Measurements from ENCODE around the gene SLX4IP. TPM values are rescaled to one million over a fixed set of nuclear protein-coding genes. Genes with fewer than 3 reads are reported as not detected.

Gene SLX4IP
- polyA plus RNA-seq, 3 donors: 0.76 to 2.5 (median 1.1) TPM

- Histone ChIP-seq H3K79me2 (ENCODE audit: insufficient read depth, low read length) (peaks cover 55% of the 10 kb centered on the region), H4K20me1 (ENCODE audit: insufficient read depth, low read length) (no peaks in the 10 kb centered on the region), H3K4me2 (replicated peaks; ENCODE audit: extremely low read depth, low read length, poor library complexity, severe bottlenecking) (no peak overlapping the region), H3K4me1 (ENCODE audit: control insufficient read depth in 1 of 2, insufficient read depth in 2 of 2, low read length in 2 of 2) (peaks cover 5 to 15% of the 10 kb centered on the region in 2 donors), H3K27ac (ENCODE audit: low read depth in 1 of 2, low read length in 2 of 2) (no peak overlapping the region), H3K4me3 (replicated peaks in 1 of 3; ENCODE audit: low read depth in 2 of 3, low read length in 3 of 3) (no peak overlapping the region), H3K9ac (ENCODE audit: insufficient read depth, low read length, poor library complexity, severe bottlenecking) (no peak overlapping the region), H3K36me3 (replicated peaks in 1 of 2; ENCODE audit: control insufficient read depth in 1 of 2, insufficient read depth in 2 of 2, low read length in 2 of 2) (peaks cover 0 to 5% of the 10 kb centered on the region in 2 donors), H3K27me3 (ENCODE audit: control insufficient read depth in 2 of 2, insufficient read depth in 2 of 2, low read length in 2 of 2) (no peaks in the 10 kb centered on the region), H2AFZ (ENCODE audit: insufficient read depth, low read depth, low read length, poor library complexity, severe bottlenecking) (no peak overlapping the region), H3K9me3 (replicated peaks in 1 of 2; ENCODE audit: control insufficient read depth in 1 of 2, insufficient read depth in 1 of 2, low read length in 2 of 2) (no peaks in the 10 kb centered on the region)
- peaks cover 0 to 2% (median 0%) of the 10 kb centered on the region in 7 donors for H3K9me3 Mint-ChIP-seq
- peaks cover 24% of the 10 kb centered on the region for H3K4me1 Mint-ChIP-seq
- WGBS (ENCODE audit: insufficient coverage): 90% methylated on average over 2 of the region's 4 CpGs
- TF ChIP-seq, protein P1, sequence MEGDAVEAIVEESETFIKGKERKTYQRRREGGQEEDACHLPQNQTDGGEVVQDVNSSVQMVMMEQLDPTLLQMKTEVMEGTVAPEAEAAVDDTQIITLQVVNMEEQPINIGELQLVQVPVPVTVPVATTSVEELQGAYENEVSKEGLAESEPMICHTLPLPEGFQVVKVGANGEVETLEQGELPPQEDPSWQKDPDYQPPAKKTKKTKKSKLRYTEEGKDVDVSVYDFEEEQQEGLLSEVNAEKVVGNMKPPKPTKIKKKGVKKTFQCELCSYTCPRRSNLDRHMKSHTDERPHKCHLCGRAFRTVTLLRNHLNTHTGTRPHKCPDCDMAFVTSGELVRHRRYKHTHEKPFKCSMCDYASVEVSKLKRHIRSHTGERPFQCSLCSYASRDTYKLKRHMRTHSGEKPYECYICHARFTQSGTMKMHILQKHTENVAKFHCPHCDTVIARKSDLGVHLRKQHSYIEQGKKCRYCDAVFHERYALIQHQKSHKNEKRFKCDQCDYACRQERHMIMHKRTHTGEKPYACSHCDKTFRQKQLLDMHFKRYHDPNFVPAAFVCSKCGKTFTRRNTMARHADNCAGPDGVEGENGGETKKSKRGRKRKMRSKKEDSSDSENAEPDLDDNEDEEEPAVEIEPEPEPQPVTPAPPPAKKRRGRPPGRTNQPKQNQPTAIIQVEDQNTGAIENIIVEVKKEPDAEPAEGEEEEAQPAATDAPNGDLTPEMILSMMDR (IDR thresholded peaks at IDR 0.05): no peak
- intact Hi-C loops (cut with micrococcal nuclease): no loop called here
- H3K27ac Mint-ChIP-seq: no peak overlapping the region
- no peak overlapping the region for H3K4me3 Mint-ChIP-seq
- no peak for DNase-seq
- peaks cover 3 to 9% of the 10 kb centered on the region in 2 donors for H3K36me3 Mint-ChIP-seq
- H3K27me3 Mint-ChIP-seq (ENCODE audit: low read depth in 3 of 3): peaks cover 0 to 1% (median 0%) of the 10 kb centered on the region in 3 donors
Observed at GRCh38 chr20:10445758-10446157, 10.7 kb downstream of the SLX4IP start.

DNA sequence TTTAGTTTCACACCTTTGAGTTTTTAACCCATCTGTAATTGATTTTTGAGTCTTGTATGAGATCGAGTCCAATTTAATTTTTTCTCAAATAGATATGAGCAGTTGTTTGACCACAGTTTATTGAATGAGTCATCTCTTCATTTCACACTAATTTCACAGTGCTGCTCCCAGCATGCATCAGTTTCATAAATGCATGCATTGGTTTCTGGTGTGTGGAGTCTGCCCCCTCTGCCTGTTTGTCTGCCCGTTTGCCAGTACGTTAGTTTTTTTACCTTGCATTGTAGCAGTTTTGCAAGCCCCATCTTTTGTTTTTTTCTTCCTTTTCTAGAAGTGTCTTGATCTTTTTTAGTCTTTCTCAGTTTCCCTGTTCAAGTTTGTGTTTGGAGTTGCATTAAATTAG, 11.9 kb downstream of the SLX4IP start:
- intact Hi-C loops (cut with micrococcal nuclease): no loop called here
- Histone ChIP-seq H2AFZ (ENCODE audit: insufficient read depth, low read depth, low read length, poor library complexity, severe bottlenecking) (peak overlapping the region; percentile 1), H3K9ac (ENCODE audit: insufficient read depth, low read length, poor library complexity, severe bottlenecking) (no peak overlapping the region), H3K4me2 (replicated peaks; ENCODE audit: extremely low read depth, low read length, poor library complexity, severe bottlenecking) (peak overlapping the region; percentile 57), H3K9me3 (replicated peaks in 1 of 2; ENCODE audit: control insufficient read depth in 1 of 2, insufficient read depth in 1 of 2, low read length in 2 of 2) (no peaks in the 10 kb centered on the region), H3K27me3 (ENCODE audit: control insufficient read depth in 2 of 2, insufficient read depth in 2 of 2, low read length in 2 of 2) (no peaks in the 10 kb centered on the region), H3K4me1 (ENCODE audit: control insufficient read depth in 1 of 2, insufficient read depth in 2 of 2, low read length in 2 of 2) (peaks cover 13 to 17% of the 10 kb centered on the region in 2 donors), H3K27ac (ENCODE audit: low read depth in 1 of 2, low read length in 2 of 2) (peak overlapping the region in 1 of 2 donors; percentile 14), H3K36me3 (replicated peaks in 1 of 2; ENCODE audit: control insufficient read depth in 1 of 2, insufficient read depth in 2 of 2, low read length in 2 of 2) (no peaks in the 10 kb centered on the region), H3K4me3 (replicated peaks in 1 of 3; ENCODE audit: low read depth in 2 of 3, low read length in 3 of 3) (peak overlapping the region in 1 of 3 experiments; percentile 19), H3K79me2 (ENCODE audit: insufficient read depth, low read length) (peaks cover 62% of the 10 kb centered on the region), H4K20me1 (ENCODE audit: insufficient read depth, low read length) (no peaks in the 10 kb centered on the region)
- Mint-ChIP-seq H3K36me3 (peaks cover 3 to 9% of the 10 kb centered on the region in 2 donors), H3K27me3 (ENCODE audit: low read depth in 3 of 3) (peaks cover 0 to 1% (median 0%) of the 10 kb centered on the region in 3 donors), H3K9me3 (peaks cover 0 to 2% (median 0%) of the 10 kb centered on the region in 7 donors), H3K4me3 (peak overlapping the region; percentile 7 to 74), H3K27ac (peak overlapping the region; percentile 4 to 79 (median 52)), H3K4me1 (peaks cover 29% of the 10 kb centered on the region)
- DNase-seq: peak; percentile 33 to 55 (median 44)
- TF ChIP-seq, protein P1 (IDR thresholded peaks at IDR 0.05): no peak
- WGBS (ENCODE audit: insufficient coverage): no CpG with 5 or more reads among the region's 3 CpGs

Data from CD14-positive monocyte (primary cell).